HepG2 (cell line): ENCODE results near the gene JADE3. TPM values are rescaled to one million over a fixed set of nuclear protein-coding genes. Genes with fewer than 3 reads are reported as not detected.
A peak's percentile ranks its signal among the peaks of the same experiment; 100 is the strongest.

Experiments used
- CBX5 ChIP-seq: sonication (generic); formaldehyde crosslinking; IDR thresholded peaks from 2 replicates; pipeline ENCODE4 v1.4.0; 2020; ENCODE audit warnings: missing genetic modification reagents, borderline replicate concordance
- GABPB1 ChIP-seq: IDR thresholded peaks from 2 replicates; pipeline ENCODE4 v1.6.1; 2016; ENCODE audit warnings: mild to moderate bottlenecking, missing genetic modification reagents, moderate library complexity, missing compliant biosample characterization
- HNRNPL ChIP-seq: fragments of 200-400 bp; formaldehyde crosslinking; IDR thresholded peaks from 2 replicates; pipeline ENCODE4 v1.6.1; 2017; ENCODE audit warnings: mild to moderate bottlenecking, low read depth, low read length
- KDM5B ChIP-seq: sonication (generic); formaldehyde crosslinking; IDR thresholded peaks from 2 replicates; pipeline ENCODE4 v1.4.0; 2020; ENCODE audit warnings: missing genetic modification reagents, mild to moderate bottlenecking, borderline replicate concordance
- KMT2B ChIP-seq: IDR thresholded peaks from 2 replicates; pipeline ENCODE4 v1.6.1; 2016; ENCODE audit warnings: missing genetic modification reagents, missing compliant biosample characterization
- MAX ChIP-seq: IDR thresholded peaks from 2 replicates; pipeline ENCODE4 v1.6.1; 2012; ENCODE audit warnings: inconsistent platforms
- MXI1 ChIP-seq: IDR thresholded peaks from 3 replicates; pipeline ENCODE4 v1.6.1; 2012; ENCODE audit warnings: low read depth, low read length, inconsistent platforms, borderline replicate concordance
- ONECUT2 ChIP-seq: sonication (generic); formaldehyde crosslinking; IDR thresholded peaks from 2 replicates; pipeline ENCODE4 v1.4.0; 2020; ENCODE audit warnings: missing genetic modification reagents
- RBM22 ChIP-seq: fragments of 200-400 bp; formaldehyde crosslinking; optimal IDR thresholded peaks from 2 replicates; pipeline ENCODE3; 2017; ENCODE audit warnings: mild to moderate bottlenecking, low read length, moderate library complexity
- SAP130 ChIP-seq: IDR thresholded peaks from 2 replicates; pipeline ENCODE4 v1.6.1; 2016; ENCODE audit warnings: low read depth
- TARDBP ChIP-seq: sonication (generic); formaldehyde crosslinking; IDR thresholded peaks from 2 replicates; pipeline ENCODE4 v1.8.0; 2022; ENCODE audit warnings: mild to moderate bottlenecking, missing genetic modification reagents
- XRCC5 ChIP-seq: fragments of 200-400 bp; formaldehyde crosslinking; optimal IDR thresholded peaks from 2 replicates; pipeline ENCODE3; 2017; ENCODE audit warnings: mild to moderate bottlenecking, low read length
- ZNF121 ChIP-seq: sonication (generic); formaldehyde crosslinking; IDR thresholded peaks from 2 replicates; pipeline ENCODE4 v1.5.0; 2020; ENCODE audit warnings: mild to moderate bottlenecking, missing genetic modification reagents
- ZNF18 ChIP-seq: sonication (generic); formaldehyde crosslinking; IDR thresholded peaks from 2 replicates; pipeline ENCODE4 v1.8.0; 2022; ENCODE audit warnings: mild to moderate bottlenecking, missing genetic modification reagents; ENCODE audit not compliant: insufficient replicate concordance
- ZNF292 ChIP-seq: sonication (generic); formaldehyde crosslinking; IDR thresholded peaks from 2 replicates; pipeline ENCODE4 v1.8.1; 2022; ENCODE audit warnings: mild to moderate bottlenecking, low read depth, missing genetic modification reagents, borderline replicate concordance
- ZNF362 ChIP-seq: sonication (generic); formaldehyde crosslinking; IDR thresholded peaks from 2 replicates; pipeline ENCODE4 v1.4.0; 2020; ENCODE audit warnings: missing genetic modification reagents, mild to moderate bottlenecking, borderline replicate concordance
- ZNF605 ChIP-seq: sonication (generic); formaldehyde crosslinking; IDR thresholded peaks from 2 replicates; pipeline ENCODE4 v1.8.0; 2022; ENCODE audit warnings: mild to moderate bottlenecking, missing genetic modification reagents
- ZNF687 ChIP-seq: sonication (generic); formaldehyde crosslinking; IDR thresholded peaks from 2 replicates; pipeline ENCODE4 v1.5.1; 2020; ENCODE audit warnings: mild to moderate bottlenecking, missing genetic modification reagents, moderate library complexity
- ZSCAN31 ChIP-seq: sonication (generic); formaldehyde crosslinking; IDR thresholded peaks from 2 replicates; pipeline ENCODE4 v1.5.0; 2020; ENCODE audit warnings: low read depth, mild to moderate bottlenecking, missing genetic modification reagents
- polyA plus RNA-seq, 8 experiments: library from polyadenylated mRNA; depleted of rRNA in 3 of 8; stranded (reverse) in 7 of 8; unstranded in 1 of 8; fragments of >200 nt; fragmentation: Illumina TruSeq in 4 of 8; extraction: Trizol in 4 of 8; gene quantifications; 2 replicates each; pipeline versions ENCODE4 v1.2.1 to v1.2.3, GENCODE V29; 2011 to 2016; ENCODE audit warnings: low read depth in 4 of 8, missing spikeins in 1 of 8, mixed read lengths in 1 of 8; ENCODE audit not compliant: insufficient read depth in 1 of 8
- total RNA-seq, 5 experiments: library from RNA; depleted of rRNA; stranded (reverse); fragments of >200 nt; fragmentation: Illumina TruSeq; extraction: Trizol; gene quantifications; 2 replicates each; pipeline ENCODE4 v1.2.3, GENCODE V29; 2016; ENCODE audit warnings: low read depth in 1 of 5
- TF ChIP-seq, protein P1 (sequence below): IDR thresholded peaks from 2 replicates; pipeline ENCODE4 v1.6.1; 2016

JADE3 gene
- total and polyA plus RNA-seq, 2 of the 13 experiments (the other 11 are each of a cell fraction or from before 2014, with no cell fraction given): 7.7 to 7.8 TPM

GRCh38 chrX:46903458-46904242 is 8.6 kb upstream of the JADE3 start (continued):
- TF ChIP-seq ZNF18 (CRISPR knock-in tag): no peak
- TF ChIP-seq ZNF362: 0 out of 2 replicates have a peak, but pooled peaks have one; percentile 24
- peak; percentile 16; the same call in 1 of the 2 replicates for TF ChIP-seq GABPB1
- peak; percentile 39; the same call in 1 of the 2 replicates for TF ChIP-seq SAP130 (CRISPR knock-in tag)
- TF ChIP-seq MXI1: peak; percentile 29; the same call in 1 of the 3 replicates
- TF ChIP-seq TARDBP (CRISPR knock-in tag): 0 out of 2 replicates have a peak, but pooled peaks have one; percentile 17
- TF ChIP-seq HNRNPL: peak; percentile 56; the same call in 1 of the 2 replicates
- TF ChIP-seq MAX: 0 out of 2 replicates have a peak, but pooled peaks have one; percentile 18
- 0 out of 2 replicates have a peak, but pooled peaks have one; percentile 22 for TF ChIP-seq KMT2B (CRISPR knock-in tag)
- TF ChIP-seq CBX5 (CRISPR knock-in tag): peak; percentile 42; the same call in 1 of the 2 replicates
- TF ChIP-seq KDM5B (CRISPR knock-in tag): 0 out of 2 replicates have a peak, but pooled peaks have one; percentile 32
- TF ChIP-seq, protein P1, sequence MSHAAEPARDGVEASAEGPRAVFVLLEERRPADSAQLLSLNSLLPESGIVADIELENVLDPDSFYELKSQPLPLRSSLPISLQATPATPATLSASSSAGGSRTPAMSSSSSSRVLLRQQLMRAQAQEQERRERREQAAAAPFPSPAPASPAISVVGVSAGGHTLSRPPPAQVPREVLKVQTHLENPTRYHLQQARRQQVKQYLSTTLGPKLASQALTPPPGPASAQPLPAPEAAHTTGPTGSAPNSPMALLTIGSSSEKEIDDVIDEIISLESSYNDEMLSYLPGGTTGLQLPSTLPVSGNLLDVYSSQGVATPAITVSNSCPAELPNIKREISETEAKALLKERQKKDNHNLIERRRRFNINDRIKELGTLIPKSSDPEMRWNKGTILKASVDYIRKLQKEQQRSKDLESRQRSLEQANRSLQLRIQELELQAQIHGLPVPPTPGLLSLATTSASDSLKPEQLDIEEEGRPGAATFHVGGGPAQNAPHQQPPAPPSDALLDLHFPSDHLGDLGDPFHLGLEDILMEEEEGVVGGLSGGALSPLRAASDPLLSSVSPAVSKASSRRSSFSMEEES (CRISPR knock-in tag): no peak
- no peak for TF ChIP-seq ONECUT2
- no peak for TF ChIP-seq ZNF605 (CRISPR knock-in tag)
- peak; percentile 62; the same call in 1 of the 2 replicates for TF ChIP-seq ZNF292 (CRISPR knock-in tag)
- TF ChIP-seq XRCC5: peak; percentile 32
- TF ChIP-seq ZSCAN31 (CRISPR knock-in tag): no peak
- TF ChIP-seq ZNF121 (CRISPR knock-in tag): 0 out of 2 replicates have a peak, but pooled peaks have one; percentile 33
- peak; percentile 80 for TF ChIP-seq ZNF687
- no peak for TF ChIP-seq RBM22
